Osteocyte (in vitro differentiated cells): ENCODE results near the gene CD69. TPM values are rescaled to one million over a fixed set of nuclear protein-coding genes. Genes with fewer than 3 reads are reported as not detected.
"Not testable (repeated sequence)": the region's sequence is repeated elsewhere in the genome, so short reads cannot be mapped to it uniquely, and the experiment has no call there.

Experiments used
- DNase-seq: peaks from one replicate; pipeline ENCODE4 v3.0.0; 2021; ENCODE audit warnings: mixed read lengths; ENCODE audit not compliant: unreplicated experiment; ENCODE audit errors: extremely low spot score
- H3K27ac Mint-ChIP-seq: one replicate; pipeline ENCODE4 v1.8.0; 2021; ENCODE audit warnings: mild to moderate bottlenecking, mixed read lengths; ENCODE audit not compliant: unreplicated experiment
- H3K27me3 Mint-ChIP-seq: one replicate; pipeline ENCODE4 v1.8.0; 2021; ENCODE audit warnings: mixed read lengths; ENCODE audit not compliant: unreplicated experiment
- H3K36me3 Mint-ChIP-seq: one replicate; pipeline ENCODE4 v1.8.0; 2021; ENCODE audit warnings: mixed read lengths; ENCODE audit not compliant: unreplicated experiment
- H3K4me1 Mint-ChIP-seq: one replicate; pipeline ENCODE4 v1.8.0; 2021; ENCODE audit warnings: mixed read lengths; ENCODE audit not compliant: unreplicated experiment
- H3K4me3 Mint-ChIP-seq: one replicate; pipeline ENCODE4 v1.8.0; 2021; ENCODE audit warnings: mild to moderate bottlenecking, moderate library complexity, mixed read lengths; ENCODE audit not compliant: unreplicated experiment
- H3K9me3 Mint-ChIP-seq: one replicate; pipeline ENCODE4 v1.8.0; 2021; ENCODE audit warnings: mixed read lengths; ENCODE audit not compliant: unreplicated experiment
- CTCF ChIP-seq: fragments of 200-600 bp; sonication (generic); IDR thresholded peaks from 2 replicates; pipeline ENCODE4 v1.5.0; 2021; ENCODE audit warnings: antibody characterized with exemption, mild to moderate bottlenecking, moderate library complexity
- total RNA-seq: library from RNA; stranded (reverse); gene quantifications from 2 replicates; pipeline ENCODE4 v1.2.1, GENCODE V29; 2021

Gene CD69
- total RNA-seq, 1 donor from 2014 or later, result not detected

- H3K4me1 Mint-ChIP-seq, result no peaks in the 10 kb centered on the region
- no peak overlapping the region for H3K4me3 Mint-ChIP-seq
- DNase-seq, result no peak
Measured at GRCh38 chr12:9706086-9706685, 54.5 kb downstream of the CD69 start.

GRCh38 chr12:9704561-9704960, 56.1 kb downstream of the CD69 start:
- not testable (repeated sequence) for H3K36me3 Mint-ChIP-seq, H3K4me1 Mint-ChIP-seq, H3K4me3 Mint-ChIP-seq, H3K9me3 Mint-ChIP-seq, H3K27ac Mint-ChIP-seq, DNase-seq
- H3K27me3 Mint-ChIP-seq, result peaks cover 37% of the 10 kb centered on the region

More at GRCh38 chr12:9706086-9706685, 54.5 kb downstream of the CD69 start:
- Mint-ChIP-seq H3K27me3 (peaks cover 30% of the 10 kb centered on the region), H3K9me3 (no peaks in the 10 kb centered on the region), H3K27ac (no peak overlapping the region), H3K36me3 (no peaks in the 10 kb centered on the region)
- no peak for TF ChIP-seq CTCF

Other genes with a start within 250 kb of the CD69 start
- not detected in 2 replicates for gene KLRB1, start 153.0 kb downstream of the CD69 start, total RNA-seq
- 7.4 and 10.0 TPM in 2 replicates for gene CLEC2D, start 91.2 kb downstream of the CD69 start, total RNA-seq
- gene CLECL1, start 27.8 kb downstream of the CD69 start, total RNA-seq, result not detected in 2 replicates
- not detected in 2 replicates for gene KLRF1, start 66.6 kb upstream of the CD69 start, total RNA-seq
- not detected in 2 replicates for gene CLEC2B, start 108.5 kb upstream of the CD69 start, total RNA-seq
- not detected in 2 replicates for gene KLRF2, start 120.6 kb upstream of the CD69 start, total RNA-seq
- not detected in 2 replicates for gene CLEC2A, start 171.5 kb upstream of the CD69 start, total RNA-seq
- not detected in 2 replicates for gene CLEC12A, start 210.5 kb upstream of the CD69 start, total RNA-seq
- gene CLEC1B, start 238.2 kb upstream of the CD69 start, total RNA-seq, result not detected in 2 replicates
- not detected in 2 replicates for gene CLEC12B, start 249.7 kb upstream of the CD69 start, total RNA-seq